Measurements from ENCODE around the gene SLC15A4. TPM values are rescaled to one million over a fixed set of nuclear protein-coding genes. Genes with fewer than 3 reads are reported as not detected.
"Not testable (repeated sequence)": the region's sequence is repeated elsewhere in the genome, so short reads cannot be mapped to it uniquely, and the experiment has no call there.

Gene SLC15A4
- polyA plus RNA-seq, 2 of the 4 experiments (the other 2 are of a cell fraction), result 21.6 to 40.0 TPM

DNA sequence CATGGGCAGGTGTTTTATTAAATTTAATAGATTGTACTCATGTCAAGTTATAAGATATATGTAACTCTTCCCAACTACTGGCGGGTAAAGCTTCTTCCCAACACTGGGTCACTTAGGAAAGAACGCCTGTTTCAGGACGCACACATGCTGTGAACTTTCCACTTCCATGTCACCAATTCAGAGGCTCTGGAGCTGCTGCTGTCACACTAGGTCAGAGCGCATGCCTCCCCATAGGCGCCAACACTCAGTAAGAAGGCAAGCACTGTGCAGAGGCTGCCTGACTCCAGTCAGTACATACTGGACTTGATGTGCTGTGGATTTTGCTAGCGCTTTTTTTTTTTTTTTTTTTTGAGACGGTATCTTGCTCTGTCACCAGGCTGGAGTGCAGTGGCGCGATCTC lies 17.2 kb downstream of the SLC15A4 start (continued):
- TF ChIP-seq, protein P1, sequence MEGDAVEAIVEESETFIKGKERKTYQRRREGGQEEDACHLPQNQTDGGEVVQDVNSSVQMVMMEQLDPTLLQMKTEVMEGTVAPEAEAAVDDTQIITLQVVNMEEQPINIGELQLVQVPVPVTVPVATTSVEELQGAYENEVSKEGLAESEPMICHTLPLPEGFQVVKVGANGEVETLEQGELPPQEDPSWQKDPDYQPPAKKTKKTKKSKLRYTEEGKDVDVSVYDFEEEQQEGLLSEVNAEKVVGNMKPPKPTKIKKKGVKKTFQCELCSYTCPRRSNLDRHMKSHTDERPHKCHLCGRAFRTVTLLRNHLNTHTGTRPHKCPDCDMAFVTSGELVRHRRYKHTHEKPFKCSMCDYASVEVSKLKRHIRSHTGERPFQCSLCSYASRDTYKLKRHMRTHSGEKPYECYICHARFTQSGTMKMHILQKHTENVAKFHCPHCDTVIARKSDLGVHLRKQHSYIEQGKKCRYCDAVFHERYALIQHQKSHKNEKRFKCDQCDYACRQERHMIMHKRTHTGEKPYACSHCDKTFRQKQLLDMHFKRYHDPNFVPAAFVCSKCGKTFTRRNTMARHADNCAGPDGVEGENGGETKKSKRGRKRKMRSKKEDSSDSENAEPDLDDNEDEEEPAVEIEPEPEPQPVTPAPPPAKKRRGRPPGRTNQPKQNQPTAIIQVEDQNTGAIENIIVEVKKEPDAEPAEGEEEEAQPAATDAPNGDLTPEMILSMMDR (IDR thresholded peaks at IDR 0.05), result no peak
- no peak for TF ChIP-seq HDAC2 (IDR thresholded peaks at IDR 0.05)
- TF ChIP-seq, protein P2, sequence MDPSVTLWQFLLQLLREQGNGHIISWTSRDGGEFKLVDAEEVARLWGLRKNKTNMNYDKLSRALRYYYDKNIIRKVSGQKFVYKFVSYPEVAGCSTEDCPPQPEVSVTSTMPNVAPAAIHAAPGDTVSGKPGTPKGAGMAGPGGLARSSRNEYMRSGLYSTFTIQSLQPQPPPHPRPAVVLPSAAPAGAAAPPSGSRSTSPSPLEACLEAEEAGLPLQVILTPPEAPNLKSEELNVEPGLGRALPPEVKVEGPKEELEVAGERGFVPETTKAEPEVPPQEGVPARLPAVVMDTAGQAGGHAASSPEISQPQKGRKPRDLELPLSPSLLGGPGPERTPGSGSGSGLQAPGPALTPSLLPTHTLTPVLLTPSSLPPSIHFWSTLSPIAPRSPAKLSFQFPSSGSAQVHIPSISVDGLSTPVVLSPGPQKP (IDR thresholded peaks at IDR 0.05; ENCODE audit: low read depth, low read length), result no peak
- TF ChIP-seq, protein P3, sequence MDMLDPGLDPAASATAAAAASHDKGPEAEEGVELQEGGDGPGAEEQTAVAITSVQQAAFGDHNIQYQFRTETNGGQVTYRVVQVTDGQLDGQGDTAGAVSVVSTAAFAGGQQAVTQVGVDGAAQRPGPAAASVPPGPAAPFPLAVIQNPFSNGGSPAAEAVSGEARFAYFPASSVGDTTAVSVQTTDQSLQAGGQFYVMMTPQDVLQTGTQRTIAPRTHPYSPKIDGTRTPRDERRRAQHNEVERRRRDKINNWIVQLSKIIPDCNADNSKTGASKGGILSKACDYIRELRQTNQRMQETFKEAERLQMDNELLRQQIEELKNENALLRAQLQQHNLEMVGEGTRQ (IDR thresholded peaks at IDR 0.05), result no peak

DNA sequence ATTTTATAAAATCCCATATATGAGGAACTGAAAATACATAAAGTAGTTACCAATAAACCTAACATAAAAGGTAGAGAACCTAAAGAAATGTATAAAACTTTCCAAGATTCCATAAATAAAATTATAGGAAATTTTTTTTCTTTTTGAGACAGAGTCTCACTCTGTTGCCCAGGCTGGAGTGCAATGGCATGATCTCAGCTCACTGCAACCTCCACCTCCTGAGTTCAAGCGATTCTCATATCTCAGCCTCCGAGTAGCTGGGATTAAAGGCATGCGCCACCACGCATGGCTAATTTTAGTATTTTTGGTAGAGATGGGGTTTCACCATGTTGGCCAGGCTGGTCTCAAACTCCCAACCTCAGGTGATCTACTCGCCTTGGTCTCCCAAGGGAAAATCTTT lies 18.4 kb downstream of the SLC15A4 start:
- H3K9me3 ChIP-seq; FAIRE-seq; H3K4me3 ChIP-seq; DNase-seq (ENCODE audit: low read depth in 1 of 2, low spot score in 1 of 2); H3K4me2 ChIP-seq; H3K27ac ChIP-seq; H3K4me1 ChIP-seq; ATAC-seq: not testable (repeated sequence)
- CTCF ChIA-PET, result interaction anchor here (0.7 to 1.3 kb wide), 2 partner anchors 8 to 257 kb away, joined by 3 read pairs; no protein-coding TSS in a partner anchor
- 91% methylated on average over 5 of the region's 5 CpGs for WGBS (ENCODE audit: missing lambda C conversion rate)
- POLR2A ChIA-PET, result interaction anchor here (2.0 kb wide), 1 partner anchor 18 kb away, joined by 8 read pairs; the partner anchor contains the start of gene SLC15A4

DNA sequence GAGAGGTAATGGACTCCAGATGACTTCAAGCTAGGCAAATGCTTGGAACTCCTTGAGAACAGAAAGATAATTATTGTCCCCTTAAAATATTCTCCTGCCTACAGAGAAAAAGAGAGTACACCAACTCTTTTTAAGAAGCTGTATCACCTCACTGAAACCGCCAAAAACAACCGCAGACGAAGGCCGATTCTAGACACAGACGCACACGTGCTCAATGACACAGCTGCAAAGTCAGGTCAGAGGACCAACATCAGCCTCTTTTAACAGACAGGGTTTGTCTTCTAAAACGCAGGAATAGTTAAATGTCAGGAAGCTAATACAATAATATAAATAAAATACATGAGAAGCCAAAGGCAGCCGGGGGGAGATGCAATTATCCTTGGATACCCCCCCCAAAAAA lies 19.0 kb downstream of the SLC15A4 start:
- POLR2A ChIA-PET, result no interaction called here
- no peak for TF ChIP-seq JUN (IDR thresholded peaks at IDR 0.05)
- no peak for TF ChIP-seq PHF8 (IDR thresholded peaks at IDR 0.05; ENCODE audit: borderline replicate concordance, low read depth)
- no peak for TF ChIP-seq ZSCAN20 (CRISPR knock-in tag; IDR thresholded peaks at IDR 0.05)
- TF ChIP-seq, protein P4, sequence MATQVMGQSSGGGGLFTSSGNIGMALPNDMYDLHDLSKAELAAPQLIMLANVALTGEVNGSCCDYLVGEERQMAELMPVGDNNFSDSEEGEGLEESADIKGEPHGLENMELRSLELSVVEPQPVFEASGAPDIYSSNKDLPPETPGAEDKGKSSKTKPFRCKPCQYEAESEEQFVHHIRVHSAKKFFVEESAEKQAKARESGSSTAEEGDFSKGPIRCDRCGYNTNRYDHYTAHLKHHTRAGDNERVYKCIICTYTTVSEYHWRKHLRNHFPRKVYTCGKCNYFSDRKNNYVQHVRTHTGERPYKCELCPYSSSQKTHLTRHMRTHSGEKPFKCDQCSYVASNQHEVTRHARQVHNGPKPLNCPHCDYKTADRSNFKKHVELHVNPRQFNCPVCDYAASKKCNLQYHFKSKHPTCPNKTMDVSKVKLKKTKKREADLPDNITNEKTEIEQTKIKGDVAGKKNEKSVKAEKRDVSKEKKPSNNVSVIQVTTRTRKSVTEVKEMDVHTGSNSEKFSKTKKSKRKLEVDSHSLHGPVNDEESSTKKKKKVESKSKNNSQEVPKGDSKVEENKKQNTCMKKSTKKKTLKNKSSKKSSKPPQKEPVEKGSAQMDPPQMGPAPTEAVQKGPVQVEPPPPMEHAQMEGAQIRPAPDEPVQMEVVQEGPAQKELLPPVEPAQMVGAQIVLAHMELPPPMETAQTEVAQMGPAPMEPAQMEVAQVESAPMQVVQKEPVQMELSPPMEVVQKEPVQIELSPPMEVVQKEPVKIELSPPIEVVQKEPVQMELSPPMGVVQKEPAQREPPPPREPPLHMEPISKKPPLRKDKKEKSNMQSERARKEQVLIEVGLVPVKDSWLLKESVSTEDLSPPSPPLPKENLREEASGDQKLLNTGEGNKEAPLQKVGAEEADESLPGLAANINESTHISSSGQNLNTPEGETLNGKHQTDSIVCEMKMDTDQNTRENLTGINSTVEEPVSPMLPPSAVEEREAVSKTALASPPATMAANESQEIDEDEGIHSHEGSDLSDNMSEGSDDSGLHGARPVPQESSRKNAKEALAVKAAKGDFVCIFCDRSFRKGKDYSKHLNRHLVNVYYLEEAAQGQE (IDR thresholded peaks at IDR 0.05), result no peak
- TF ChIP-seq POLR2A (IDR thresholded peaks at IDR 0.05; ENCODE audit: low read length), result no peak
- TF ChIP-seq, protein P5, sequence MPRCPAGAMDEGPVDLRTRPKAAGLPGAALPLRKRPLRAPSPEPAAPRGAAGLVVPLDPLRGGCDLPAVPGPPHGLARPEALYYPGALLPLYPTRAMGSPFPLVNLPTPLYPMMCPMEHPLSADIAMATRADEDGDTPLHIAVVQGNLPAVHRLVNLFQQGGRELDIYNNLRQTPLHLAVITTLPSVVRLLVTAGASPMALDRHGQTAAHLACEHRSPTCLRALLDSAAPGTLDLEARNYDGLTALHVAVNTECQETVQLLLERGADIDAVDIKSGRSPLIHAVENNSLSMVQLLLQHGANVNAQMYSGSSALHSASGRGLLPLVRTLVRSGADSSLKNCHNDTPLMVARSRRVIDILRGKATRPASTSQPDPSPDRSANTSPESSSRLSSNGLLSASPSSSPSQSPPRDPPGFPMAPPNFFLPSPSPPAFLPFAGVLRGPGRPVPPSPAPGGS (IDR thresholded peaks at IDR 0.05), result no peak
- TF ChIP-seq, protein P6, sequence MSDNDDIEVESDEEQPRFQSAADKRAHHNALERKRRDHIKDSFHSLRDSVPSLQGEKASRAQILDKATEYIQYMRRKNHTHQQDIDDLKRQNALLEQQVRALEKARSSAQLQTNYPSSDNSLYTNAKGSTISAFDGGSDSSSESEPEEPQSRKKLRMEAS (IDR thresholded peaks at IDR 0.05), result no peak
- TF ChIP-seq TFCP2L1 (CRISPR knock-in tag; IDR thresholded peaks at IDR 0.05), result no peak
- TF ChIP-seq HOXB13 (CRISPR knock-in tag; IDR thresholded peaks at IDR 0.05; ENCODE audit: low read depth), result no peak
- TF ChIP-seq POLR2AphosphoS2 (conservative IDR thresholded peaks at IDR 0.05; ENCODE audit: low read length), result no peak
- TF ChIP-seq CBX8 (IDR thresholded peaks at IDR 0.05), result no peak
- no peak for TF ChIP-seq ZFP36 (IDR thresholded peaks at IDR 0.05; ENCODE audit: borderline replicate concordance, partially characterized antibody)
- no peak for TF ChIP-seq EHMT2 (IDR thresholded peaks at IDR 0.05; ENCODE audit: low read depth)
- TF ChIP-seq HDAC2 (IDR thresholded peaks at IDR 0.05), result no peak
- no peak for TF ChIP-seq GATA3 (IDR thresholded peaks at IDR 0.05; ENCODE audit: borderline replicate concordance)
- TF ChIP-seq, protein P3 (IDR thresholded peaks at IDR 0.05), result no peak
- TF ChIP-seq KDM1A (IDR thresholded peaks at IDR 0.05; ENCODE audit: low read depth), result no peak
- TF ChIP-seq, protein P7, sequence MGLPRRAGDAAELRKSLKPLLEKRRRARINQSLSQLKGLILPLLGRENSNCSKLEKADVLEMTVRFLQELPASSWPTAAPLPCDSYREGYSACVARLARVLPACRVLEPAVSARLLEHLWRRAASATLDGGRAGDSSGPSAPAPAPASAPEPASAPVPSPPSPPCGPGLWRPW (IDR thresholded peaks at IDR 0.05), result no peak
- no peak for TF ChIP-seq ESRRA (IDR thresholded peaks at IDR 0.05; ENCODE audit: borderline replicate concordance, low read length)
- TF ChIP-seq, protein P8, sequence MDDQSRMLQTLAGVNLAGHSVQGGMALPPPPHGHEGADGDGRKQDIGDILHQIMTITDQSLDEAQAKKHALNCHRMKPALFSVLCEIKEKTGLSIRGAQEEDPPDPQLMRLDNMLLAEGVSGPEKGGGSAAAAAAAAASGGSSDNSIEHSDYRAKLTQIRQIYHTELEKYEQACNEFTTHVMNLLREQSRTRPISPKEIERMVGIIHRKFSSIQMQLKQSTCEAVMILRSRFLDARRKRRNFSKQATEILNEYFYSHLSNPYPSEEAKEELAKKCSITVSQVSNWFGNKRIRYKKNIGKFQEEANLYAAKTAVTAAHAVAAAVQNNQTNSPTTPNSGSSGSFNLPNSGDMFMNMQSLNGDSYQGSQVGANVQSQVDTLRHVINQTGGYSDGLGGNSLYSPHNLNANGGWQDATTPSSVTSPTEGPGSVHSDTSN (IDR thresholded peaks at IDR 0.05), result no peak
- H3K4me1 ChIP-seq, result no peaks in the 10 kb centered on the region
- ATAC-seq (no peak), FAIRE-seq (no peak), DNase-seq (ENCODE audit: low read depth in 1 of 2, low spot score in 1 of 2) (no peak)
- H3K4me3 ChIP-seq, result no peak overlapping the region
- 96% methylated on average over 8 of the region's 8 CpGs for WGBS (ENCODE audit: missing lambda C conversion rate)
- no peak overlapping the region for H3K4me2 ChIP-seq
- H3K9me3 ChIP-seq, result peaks cover 7% of the 10 kb centered on the region; the same call in 2 of the 3 replicates
- no peak overlapping the region for H3K27ac ChIP-seq
- CTCF ChIA-PET, result interaction anchor here (0.7 to 1.3 kb wide), 2 partner anchors 9 to 257 kb away, joined by 3 read pairs; no protein-coding TSS in a partner anchor
